Uterus (tissue), 4 donors: ENCODE measurements around the gene ATP8B1. TPM values are rescaled to one million over a fixed set of nuclear protein-coding genes. Genes with fewer than 3 reads are reported as not detected.

Experiments
- DNase-seq, 2 donors: peaks; one replicate each; pipeline ENCODE4 v3.0.0-alpha.2; 2019 to 2020
- H3K27ac ChIP-seq, 2 donors: fragments of 200-600 bp; sonication (generic); 1 replicate in 1 of 2; 2 replicates in 1 of 2; pipeline ENCODE4 v1.5.1; 2016 to 2018
- H3K27me3 ChIP-seq, 2 donors: fragments of 200-600 bp; sonication (generic); one replicate each; pipeline ENCODE4 v1.5.1; 2018 to 2019; ENCODE audit warnings: control low read depth in 1 of 2
- H3K36me3 ChIP-seq, 2 donors: fragments of 200-600 bp; sonication (generic); one replicate each; pipeline ENCODE4 v1.5.1; 2019; ENCODE audit warnings: control low read depth in 1 of 2
- H3K4me1 ChIP-seq, 2 donors: fragments of 200-600 bp; sonication (generic); one replicate each; pipeline ENCODE4 v1.5.1; 2018 to 2019; ENCODE audit warnings: control low read depth in 1 of 2
- H3K4me3 ChIP-seq, 2 donors: fragments of 200-600 bp; sonication (generic); 1 replicate in 1 of 2; 2 replicates in 1 of 2; pipeline ENCODE4 v1.5.1; 2018 to 2019; ENCODE audit warnings: mild to moderate bottlenecking in 1 of 2
- H3K9me3 ChIP-seq, 2 donors: fragments of 200-600 bp; sonication (generic); one replicate each; pipeline ENCODE4 v1.5.1; 2019; ENCODE audit warnings: control low read depth in 1 of 2
- POLR2A ChIP-seq, 2 donors: fragments of 450-650 bp; IDR thresholded peaks; one replicate each; pipeline ENCODE4 v1.6.1; 2016; ENCODE audit warnings: antibody characterized with exemption in 2 of 2, mild to moderate bottlenecking in 1 of 2, moderate library complexity in 1 of 2
- intact Hi-C: fragments of 100-400 bp; cut with DNase I; formaldehyde crosslinking; loops from one replicate; pipeline ENCODE4 v1.15.1; 2023; ENCODE audit warnings: low total_unique reads
- total RNA-seq, 4 donors: library from RNA; depleted of rRNA in 3 of 4; stranded (reverse); fragments of >200 nt in 3 of 4; gene quantifications; one replicate each; pipeline versions ENCODE4 v1.1.0 to v1.2.4, GENCODE V29; 2014 to 2023
- TF ChIP-seq, protein P1 (sequence below), 4 experiments: fragments of 200-600 bp in 2 of 4; fragments of 450-650 bp in 2 of 4; sonication (generic) in 2 of 4; IDR thresholded peaks; one replicate each; pipeline ENCODE4 v1.5.1; 2016 to 2019; ENCODE audit warnings: antibody characterized with exemption in 4 of 4, mild to moderate bottlenecking in 2 of 4, moderate library complexity in 1 of 4
- donor health status: DM: yes; HTN: yes; CAD: no.

The ATP8B1 gene
- total RNA-seq, 4 donors from 2014 or later, result 18.4 to 24.9 (median 22.1) TPM

DNA sequence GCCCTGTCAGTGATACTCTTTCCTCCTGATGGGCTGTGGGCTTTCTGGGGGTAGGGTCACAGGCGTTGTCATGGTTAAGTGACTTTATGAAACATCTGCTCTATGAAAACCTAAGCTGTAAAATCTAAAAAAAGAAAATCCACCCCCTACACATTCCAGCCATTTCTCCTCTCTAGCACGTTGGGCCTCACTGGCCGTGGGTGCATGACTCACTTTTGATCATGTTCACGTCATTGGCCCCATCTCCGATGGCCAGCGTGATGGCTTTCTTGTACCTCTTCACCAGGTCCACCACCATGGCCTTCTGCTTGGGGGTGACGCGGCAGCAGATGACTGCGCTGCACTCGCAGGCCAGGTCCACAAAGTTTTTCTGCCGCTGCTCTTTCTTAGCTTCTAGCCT, 142.2 kb downstream of the ATP8B1 start:
- intact Hi-C loops, result no loop called here
- peak overlapping the region in 1 of 2 donors; percentile 22 for H3K27ac ChIP-seq
- TF ChIP-seq, protein P1, sequence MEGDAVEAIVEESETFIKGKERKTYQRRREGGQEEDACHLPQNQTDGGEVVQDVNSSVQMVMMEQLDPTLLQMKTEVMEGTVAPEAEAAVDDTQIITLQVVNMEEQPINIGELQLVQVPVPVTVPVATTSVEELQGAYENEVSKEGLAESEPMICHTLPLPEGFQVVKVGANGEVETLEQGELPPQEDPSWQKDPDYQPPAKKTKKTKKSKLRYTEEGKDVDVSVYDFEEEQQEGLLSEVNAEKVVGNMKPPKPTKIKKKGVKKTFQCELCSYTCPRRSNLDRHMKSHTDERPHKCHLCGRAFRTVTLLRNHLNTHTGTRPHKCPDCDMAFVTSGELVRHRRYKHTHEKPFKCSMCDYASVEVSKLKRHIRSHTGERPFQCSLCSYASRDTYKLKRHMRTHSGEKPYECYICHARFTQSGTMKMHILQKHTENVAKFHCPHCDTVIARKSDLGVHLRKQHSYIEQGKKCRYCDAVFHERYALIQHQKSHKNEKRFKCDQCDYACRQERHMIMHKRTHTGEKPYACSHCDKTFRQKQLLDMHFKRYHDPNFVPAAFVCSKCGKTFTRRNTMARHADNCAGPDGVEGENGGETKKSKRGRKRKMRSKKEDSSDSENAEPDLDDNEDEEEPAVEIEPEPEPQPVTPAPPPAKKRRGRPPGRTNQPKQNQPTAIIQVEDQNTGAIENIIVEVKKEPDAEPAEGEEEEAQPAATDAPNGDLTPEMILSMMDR (IDR thresholded peaks at IDR 0.05), result no peak
- no peak for TF ChIP-seq POLR2A (IDR thresholded peaks at IDR 0.05)
- no peaks in the 10 kb centered on the region for H3K36me3 ChIP-seq
- H3K4me1 ChIP-seq, result no peaks in the 10 kb centered on the region
- H3K27me3 ChIP-seq, result no peaks in the 10 kb centered on the region
- DNase-seq, result peak in 1 of 2 donors; percentile 29
- no peaks in the 10 kb centered on the region for H3K9me3 ChIP-seq
- no peak overlapping the region for H3K4me3 ChIP-seq

DNA sequence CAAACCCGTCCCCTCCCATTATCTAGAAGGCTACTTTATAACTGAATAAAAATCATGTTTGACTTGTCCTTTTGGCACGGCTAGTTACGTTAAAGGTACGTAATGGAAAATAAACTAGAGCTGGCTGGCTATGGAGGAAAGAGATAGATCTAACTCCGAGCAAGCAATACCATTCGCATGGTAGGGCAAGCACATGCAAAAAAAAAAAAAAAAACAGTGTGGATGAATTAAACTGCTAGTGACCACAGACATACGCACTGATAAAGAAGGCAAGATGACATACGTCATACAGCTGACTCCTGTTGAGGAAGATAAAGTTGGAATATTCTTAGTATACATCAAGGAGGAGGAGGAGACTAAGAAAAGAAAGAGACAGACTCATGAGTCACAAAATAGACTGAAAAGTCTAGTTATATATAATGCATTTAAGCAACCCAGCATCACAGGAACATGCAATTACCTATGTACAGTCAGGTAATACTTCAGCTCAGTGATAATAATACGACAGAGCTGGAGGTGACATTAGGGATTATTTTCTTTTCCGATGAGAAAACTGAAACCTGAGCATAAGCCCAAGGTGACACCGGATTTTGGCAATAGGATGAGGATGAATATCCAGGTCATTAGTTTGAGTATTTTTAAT, 143.5 kb downstream of the ATP8B1 start:
- no peaks in the 10 kb centered on the region for H3K36me3 ChIP-seq

DNA sequence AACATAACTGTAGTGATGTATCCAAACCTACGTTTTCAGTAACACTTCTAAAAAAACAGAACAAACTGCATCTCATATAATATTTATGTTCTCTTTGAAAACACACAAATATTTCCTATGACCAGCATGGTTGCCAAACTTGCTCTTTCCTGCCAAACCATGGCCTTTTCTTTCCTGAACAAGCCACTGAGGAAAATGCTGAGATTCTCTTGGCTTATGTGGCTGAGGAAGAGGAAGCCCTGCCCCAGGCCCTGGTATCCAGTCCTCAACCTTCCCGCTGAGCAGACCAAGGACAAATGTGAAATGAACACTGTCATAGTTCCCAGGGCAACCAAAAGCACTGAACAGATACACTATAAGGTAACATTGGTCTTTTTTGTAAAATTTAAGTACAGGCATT, 145.6 kb downstream of the ATP8B1 start:
- Histone ChIP-seq H3K27me3 (no peaks in the 10 kb centered on the region), H3K27ac (peak overlapping the region; percentile 22 to 65), H3K4me3 (no peak overlapping the region), H3K4me1 (no peaks in the 10 kb centered on the region), H3K36me3 (no peaks in the 10 kb centered on the region), H3K9me3 (no peaks in the 10 kb centered on the region)
- intact Hi-C loops, result no loop called here
- TF ChIP-seq, protein P1 (IDR thresholded peaks at IDR 0.05), result no peak
- no peak for TF ChIP-seq POLR2A (IDR thresholded peaks at IDR 0.05)
- DNase-seq, result peak in 1 of 2 donors; percentile 46

More for the DNA sequence above, 143.5 kb downstream of the ATP8B1 start:
- Histone ChIP-seq H3K4me1 (no peaks in the 10 kb centered on the region), H3K27me3 (no peaks in the 10 kb centered on the region), H3K9me3 (no peaks in the 10 kb centered on the region), H3K4me3 (no peak overlapping the region), H3K27ac (peak overlapping the region in 1 of 2 donors; percentile 8)
- no peak for DNase-seq
- TF ChIP-seq, protein P1 (IDR thresholded peaks at IDR 0.05), result no peak
- no peak for TF ChIP-seq POLR2A (IDR thresholded peaks at IDR 0.05)
- intact Hi-C loops, result no loop called here

DNA sequence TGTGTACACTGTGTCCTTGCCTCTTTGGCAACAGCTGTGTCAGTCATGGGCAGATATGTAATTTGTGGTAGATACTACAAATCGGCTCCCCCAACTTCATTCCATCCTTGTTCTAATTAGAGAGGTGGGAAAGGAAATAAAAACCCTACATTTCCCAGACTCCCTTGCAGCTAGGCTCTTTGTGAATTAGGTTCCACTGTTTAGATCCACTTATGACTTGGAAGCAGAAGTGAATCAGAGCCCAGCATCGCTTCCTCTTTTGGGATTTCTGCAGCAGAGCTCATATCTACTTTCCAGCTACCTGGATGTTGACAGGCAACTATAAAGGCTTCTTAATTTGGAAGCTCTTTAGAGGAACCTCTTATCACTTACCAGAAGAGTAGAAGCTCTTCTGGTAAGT, 147.4 kb downstream of the ATP8B1 start:
- Histone ChIP-seq H3K4me3 (no peak overlapping the region), H3K36me3 (no peaks in the 10 kb centered on the region), H3K4me1 (no peaks in the 10 kb centered on the region), H3K27me3 (no peaks in the 10 kb centered on the region), H3K9me3 (no peaks in the 10 kb centered on the region), H3K27ac (no peak overlapping the region)
- no peak for TF ChIP-seq POLR2A (IDR thresholded peaks at IDR 0.05)
- TF ChIP-seq, protein P1 (IDR thresholded peaks at IDR 0.05), result no peak
- DNase-seq, result no peak
- intact Hi-C loops, result no loop called here

DNA sequence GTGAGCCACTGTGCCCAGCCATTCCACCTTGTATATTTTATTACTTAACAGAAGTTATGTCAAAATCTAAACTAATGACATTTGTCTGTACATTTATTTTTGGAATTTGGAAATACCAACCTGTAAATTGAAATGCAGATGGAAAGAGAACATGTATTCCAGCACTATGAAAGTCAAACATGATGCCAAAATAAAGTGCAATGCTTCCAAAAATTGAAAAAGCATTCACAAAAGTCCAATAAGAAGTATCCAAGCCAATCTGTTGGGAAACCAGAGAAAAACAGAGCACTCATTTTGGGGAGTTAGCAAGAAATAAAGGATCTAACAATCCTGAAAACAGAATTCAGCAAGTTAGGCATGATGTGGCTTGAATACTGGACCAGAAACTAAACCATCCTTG, 151.2 kb downstream of the ATP8B1 start:
- no peaks in the 10 kb centered on the region for H3K9me3 ChIP-seq
- no peaks in the 10 kb centered on the region for H3K36me3 ChIP-seq
- intact Hi-C loops, result no loop called here
- no peaks in the 10 kb centered on the region for H3K27me3 ChIP-seq
- no peak overlapping the region for H3K27ac ChIP-seq
- no peak for DNase-seq
- no peak for TF ChIP-seq POLR2A (IDR thresholded peaks at IDR 0.05)
- TF ChIP-seq, protein P1 (IDR thresholded peaks at IDR 0.05), result no peak
- no peak overlapping the region for H3K4me3 ChIP-seq
- no peaks in the 10 kb centered on the region for H3K4me1 ChIP-seq
